KBM-7 (cell line): ENCODE measurements around the gene ASIC3.

Experiments
- DNase-seq: peaks from one replicate; pipeline ENCODE4 v3.0.0-alpha.2; 2015
- in situ Hi-C: fragments of 300-500 bp; cut with MboI; formaldehyde crosslinking; loops from 2 replicates; pipeline ENCODE4 v1.14.3; 2020; ENCODE audit warnings: low sequenced_read_pairs, low pct_unique_long_range_greater_than_20kb, mixed read lengths

Gene ASIC3

DNA sequence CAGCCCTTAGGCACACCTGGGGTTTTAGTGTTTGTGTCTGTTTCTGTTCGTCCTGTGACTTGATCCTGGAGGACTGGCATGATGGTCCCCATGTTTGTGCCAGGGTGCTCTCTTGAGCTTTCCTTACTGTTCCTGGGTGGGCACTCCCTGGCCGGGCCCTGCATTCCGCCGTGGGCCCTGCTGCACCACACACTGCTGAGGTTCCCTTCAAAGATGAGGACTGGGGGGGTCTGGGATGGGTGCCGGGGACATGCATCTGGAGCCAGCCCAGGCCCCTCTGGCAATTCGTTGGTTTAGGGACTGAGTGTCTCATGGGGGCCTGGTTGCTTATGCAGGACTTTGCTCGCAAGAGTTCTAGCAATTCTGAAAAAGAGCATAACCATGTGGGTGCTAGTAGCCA, 42.7 kb downstream of the ASIC3 start:
- DNase-seq = no peak
- in situ Hi-C loops = no loop called here

DNA sequence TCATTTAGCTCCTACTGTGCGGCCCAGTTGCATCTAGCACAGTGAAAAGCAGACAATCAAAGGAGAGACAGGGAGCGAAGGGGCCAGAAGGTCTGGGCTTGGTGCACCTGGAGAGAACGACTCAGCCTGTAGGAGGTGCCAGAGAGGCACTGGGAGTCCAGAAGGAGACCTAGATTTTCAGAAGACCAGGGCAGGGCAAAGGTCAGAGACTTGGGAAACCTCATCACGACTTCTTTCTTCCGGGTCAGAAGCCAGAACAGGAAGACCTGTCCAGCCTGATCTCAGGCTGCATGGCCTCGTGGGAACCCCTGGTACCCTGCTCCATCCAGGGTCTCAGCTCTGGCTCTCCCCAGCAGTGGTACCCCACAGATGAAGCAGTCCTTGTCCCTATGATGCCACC, 43.1 kb downstream of the ASIC3 start:
- DNase-seq = no peak
- in situ Hi-C loops = no loop called here

DNA sequence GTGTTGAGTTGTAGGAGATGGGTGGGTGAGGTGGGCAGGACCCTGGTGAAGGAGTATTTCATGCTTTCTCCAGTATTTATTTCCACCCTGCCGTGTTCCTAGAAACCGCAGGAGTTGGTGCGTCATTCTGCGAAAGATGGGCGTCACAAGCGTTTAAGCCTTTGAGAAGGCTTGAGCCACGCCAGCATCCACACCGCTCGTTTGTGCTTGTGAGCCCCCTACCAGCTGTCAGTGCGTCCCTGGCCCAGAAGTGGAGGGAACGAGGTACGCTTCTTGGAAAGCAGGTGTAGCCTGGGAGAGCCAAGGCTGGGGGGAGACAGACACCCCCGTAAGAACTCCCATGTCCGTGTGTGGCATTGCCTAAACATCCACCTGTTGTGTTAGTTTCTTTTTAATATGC, 43.7 kb downstream of the ASIC3 start:
- DNase-seq = no peak
- in situ Hi-C loops = no loop called here

DNA sequence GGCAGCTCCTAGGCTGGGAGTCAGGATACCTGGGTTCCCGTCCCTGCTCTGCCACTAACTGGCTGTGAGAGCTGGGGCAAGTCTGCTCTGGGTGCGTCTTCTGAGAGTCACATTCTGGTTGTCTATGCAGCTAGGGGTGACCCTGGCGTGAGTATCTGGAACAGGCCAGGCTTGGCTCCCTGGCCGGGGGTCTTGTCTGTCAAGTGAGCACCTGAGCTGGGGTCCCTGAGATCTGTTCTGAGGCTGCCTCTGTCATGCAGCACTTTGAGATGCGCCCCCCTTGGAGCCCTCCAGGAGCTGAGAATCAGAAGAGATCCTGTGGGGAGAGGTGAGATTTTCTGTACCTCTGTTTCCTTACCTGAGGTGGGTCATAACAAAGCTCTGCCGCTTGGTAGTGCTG, 45.4 kb downstream of the ASIC3 start:
- no peak for DNase-seq
- in situ Hi-C loops = no loop called here

DNA sequence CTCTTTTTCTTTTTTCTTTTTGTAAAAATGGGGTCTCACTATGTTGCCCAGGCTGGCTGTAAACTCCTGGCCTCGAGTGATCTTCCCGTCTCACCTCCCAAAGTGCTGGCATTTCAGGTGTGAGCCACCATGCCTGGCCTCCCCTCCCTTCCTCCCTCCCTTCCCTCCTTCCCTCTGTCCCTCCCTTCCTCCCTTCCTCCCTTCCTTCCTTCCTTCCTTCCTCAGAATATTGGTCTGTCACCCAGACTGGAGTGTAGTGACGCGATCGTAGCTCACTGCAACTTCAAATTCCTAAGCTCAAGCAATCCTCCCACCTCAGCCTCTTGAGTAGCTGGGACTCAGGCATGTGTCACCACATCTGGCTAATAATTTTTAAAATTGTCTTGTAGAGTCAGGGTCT, 46.3 kb downstream of the ASIC3 start:
- DNase-seq = no peak
- in situ Hi-C loops = no loop called here

DNA sequence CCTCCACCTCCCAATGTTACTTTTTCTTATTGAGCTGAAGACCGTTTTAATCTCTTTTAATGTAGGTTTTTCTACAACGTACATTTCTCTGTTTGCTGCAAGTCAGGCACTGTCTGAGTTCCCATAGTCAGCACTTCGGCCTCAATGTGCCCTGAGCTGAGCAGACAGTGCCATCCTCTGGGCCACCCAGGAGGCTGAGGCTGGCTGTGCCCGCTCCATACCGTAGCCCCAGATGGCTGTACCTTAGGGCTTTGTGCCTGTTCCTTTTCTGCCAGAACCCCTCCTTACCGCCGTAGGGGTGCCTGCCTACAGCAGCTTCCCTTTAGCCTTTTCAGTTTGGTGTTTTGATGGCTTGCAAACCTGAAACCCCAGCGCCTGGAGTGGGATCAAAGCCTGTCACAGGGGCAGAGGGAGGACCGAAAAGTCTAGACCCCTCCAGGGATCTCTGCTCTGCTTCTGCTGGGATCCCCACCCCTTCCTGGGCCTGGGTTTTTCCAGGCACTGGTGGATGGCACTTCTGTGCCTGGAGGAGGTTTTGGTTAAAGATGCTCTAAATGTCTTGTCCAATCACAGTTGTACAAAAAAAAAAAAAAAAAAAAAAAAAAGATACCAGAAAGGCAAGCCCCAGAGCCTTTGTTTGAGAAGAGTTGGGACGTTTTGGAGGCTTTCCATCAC, 46.9 kb downstream of the ASIC3 start:
- DNase-seq = no peak
- in situ Hi-C loops = no loop called here

DNA sequence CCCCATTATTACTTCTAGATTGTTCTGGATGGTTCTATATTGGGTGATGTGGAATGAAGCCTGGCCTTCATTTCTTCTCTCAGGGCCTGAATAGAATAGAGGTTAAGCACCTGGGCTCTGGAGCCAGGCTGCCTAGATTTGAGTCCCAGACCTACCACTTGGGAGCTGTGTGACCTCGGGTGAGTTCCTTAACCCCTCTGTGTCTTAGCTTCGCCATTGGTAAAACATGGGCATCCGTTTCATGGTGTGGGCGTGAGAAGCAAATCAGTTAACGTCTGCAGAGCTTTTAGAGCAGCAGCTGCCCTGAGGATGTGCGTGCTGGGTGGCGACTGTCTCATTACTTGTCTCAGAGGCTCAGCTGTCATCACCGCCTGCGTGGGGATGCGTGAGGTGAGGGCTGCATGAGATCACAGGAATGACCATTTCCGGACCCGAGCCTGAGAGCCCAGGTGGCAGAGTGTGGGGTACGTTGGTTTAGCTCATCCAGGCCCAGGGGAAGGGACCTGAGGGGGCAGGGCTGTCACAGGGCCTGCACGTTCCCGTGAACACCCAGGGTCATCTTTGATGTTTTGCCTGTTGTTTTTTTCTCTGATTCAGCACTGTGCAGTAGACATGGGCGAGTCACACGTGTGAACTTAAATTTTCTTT, 47.6 kb downstream of the ASIC3 start:
- DNase-seq = no peak
- in situ Hi-C loops = no loop called here

DNA sequence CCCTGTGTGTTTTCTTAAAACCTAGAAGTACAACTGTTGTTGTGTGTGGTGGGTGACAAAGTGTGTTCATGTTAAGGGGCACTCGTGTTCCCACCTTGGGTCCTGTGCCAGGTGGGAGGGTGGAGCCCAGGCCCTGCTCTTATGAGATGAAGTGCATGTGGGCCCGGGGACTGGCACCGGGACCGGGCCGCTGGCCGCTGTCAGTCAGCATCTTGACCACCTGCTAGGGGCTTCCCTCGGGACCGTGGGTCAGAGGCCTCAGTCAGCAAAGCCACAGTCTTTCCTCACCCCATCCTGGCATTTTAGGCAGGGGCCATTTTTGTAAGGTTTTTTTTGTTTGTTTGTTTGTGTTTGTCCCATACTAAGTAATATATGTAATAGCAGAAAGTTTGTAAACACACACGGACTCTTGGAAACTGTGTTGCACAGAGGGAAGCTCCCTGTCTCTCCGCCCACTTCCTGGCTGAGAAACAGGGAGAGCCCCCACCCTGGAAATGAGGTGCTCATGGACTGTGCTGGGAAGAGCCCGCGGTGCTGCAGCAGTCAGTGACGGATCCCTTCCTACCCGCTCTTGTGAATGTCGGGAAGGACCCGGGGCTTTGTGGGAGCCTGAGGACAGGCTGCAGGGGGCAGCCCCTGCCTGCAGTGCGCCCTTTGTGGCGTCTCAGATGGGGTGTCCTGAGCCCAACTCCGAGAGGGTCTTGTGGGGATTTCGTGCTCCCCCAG, 51.3 kb downstream of the ASIC3 start:
- in situ Hi-C loops = no loop called here
- no peak for DNase-seq

DNA sequence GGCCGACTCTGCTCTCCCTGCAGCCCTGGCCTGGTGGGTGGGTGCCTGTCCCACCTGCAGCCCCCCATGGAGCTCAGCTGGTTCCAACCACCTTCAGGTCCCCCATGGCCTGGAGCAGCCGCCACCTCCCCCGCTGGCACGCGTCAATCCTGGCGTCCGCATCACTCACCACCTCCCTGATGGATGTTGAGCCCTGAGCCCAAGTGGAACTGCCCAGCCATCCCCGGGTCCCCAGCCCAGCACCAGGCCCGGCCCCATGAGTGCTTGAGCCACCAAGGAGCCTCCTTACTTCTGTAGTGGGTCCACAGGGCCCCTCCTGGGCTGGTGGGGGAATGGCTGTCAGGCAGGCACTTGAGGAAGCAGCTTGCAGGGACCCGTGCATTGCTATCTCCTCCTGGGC, 52.6 kb downstream of the ASIC3 start:
- in situ Hi-C loops = no loop called here
- DNase-seq = no peak

DNA sequence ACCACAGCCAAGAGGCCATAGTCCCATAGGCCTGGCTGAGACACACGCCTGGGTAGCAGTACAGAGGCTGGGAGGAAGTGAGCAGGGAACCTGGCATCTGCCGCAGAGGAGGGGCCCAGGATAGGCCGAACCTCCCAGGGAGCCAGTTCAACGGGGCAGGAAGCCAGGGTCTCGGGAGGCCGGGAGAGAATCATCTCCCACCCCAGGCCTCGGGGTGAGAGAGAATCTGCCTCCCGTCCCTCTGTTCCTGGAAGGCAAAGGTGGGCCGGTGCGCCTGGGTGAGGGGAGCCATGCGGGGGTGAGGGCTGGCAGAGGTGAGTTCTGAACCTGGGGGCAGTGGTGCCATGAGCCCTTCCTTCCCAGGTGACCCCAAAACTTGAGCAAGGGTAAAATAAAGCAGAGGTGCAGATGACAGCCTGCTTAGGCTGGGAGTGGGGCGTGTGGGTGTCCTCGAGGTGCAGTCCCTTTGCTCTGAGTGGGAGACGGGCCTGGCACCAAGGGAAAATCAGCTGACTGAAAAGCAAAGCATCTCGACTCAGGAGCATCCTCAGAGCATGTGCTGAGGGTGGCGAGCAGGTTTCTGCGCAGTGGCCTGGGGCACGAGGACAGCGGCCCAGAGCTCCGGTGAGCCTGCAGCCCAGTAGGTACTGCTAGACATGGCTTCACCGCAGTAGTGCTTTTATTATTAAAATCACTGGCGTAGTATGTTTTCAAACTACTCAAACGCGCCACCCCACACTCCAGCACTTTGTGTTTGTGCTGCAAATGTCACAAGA, 53.5 kb downstream of the ASIC3 start:
- DNase-seq = no peak
- in situ Hi-C loops = no loop called here
